ENCODE results near the gene ZNF397.

Gene ZNF397

DNA sequence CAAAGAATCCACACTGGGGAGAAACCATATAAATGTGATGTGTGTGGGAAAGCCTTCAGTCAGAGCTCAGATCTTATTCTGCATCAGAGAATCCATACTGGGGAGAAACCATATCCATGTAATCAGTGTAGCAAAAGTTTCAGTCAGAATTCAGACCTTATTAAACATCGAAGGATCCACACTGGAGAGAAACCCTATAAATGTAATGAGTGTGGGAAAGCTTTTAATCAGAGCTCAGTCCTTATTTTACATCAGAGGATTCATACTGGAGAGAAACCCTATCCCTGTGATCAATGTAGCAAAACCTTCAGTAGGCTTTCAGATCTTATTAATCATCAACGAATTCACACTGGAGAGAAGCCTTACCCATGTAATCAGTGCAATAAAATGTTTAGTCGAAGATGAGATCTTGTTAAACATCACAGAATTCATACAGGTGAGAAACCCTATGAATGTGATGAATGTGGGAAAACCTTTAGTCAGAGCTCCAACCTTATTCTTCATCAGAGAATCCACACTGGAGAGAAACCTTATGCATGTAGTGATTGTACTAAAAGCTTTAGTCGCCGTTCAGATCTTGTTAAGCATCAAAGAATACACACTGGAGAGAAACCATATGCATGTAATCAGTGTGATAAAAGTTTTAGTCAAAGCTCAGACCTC is 65.9 kb downstream of the ZNF397 start:
- no peaks in the 10 kb centered on the region for H3K4me1 ChIP-seq (ENCODE audit: insufficient read depth, low read length, severe bottlenecking)
- no peak overlapping the region for H2AFZ ChIP-seq (ENCODE audit: low read length)
- no peaks in the 10 kb centered on the region for H3F3A ChIP-seq (ENCODE audit: insufficient read depth, low read length)
- H3K9me2 ChIP-seq (ENCODE audit: low read depth, low read length) = no peaks in the 10 kb centered on the region
- H3K9me3 ChIP-seq (ENCODE audit: low read length) = peaks cover 74% of the 10 kb centered on the region
- TF ChIP-seq EZH2 (IDR thresholded peaks at IDR 0.05; ENCODE audit: borderline replicate concordance, low read length) = no peak
- TF ChIP-seq, protein P1, sequence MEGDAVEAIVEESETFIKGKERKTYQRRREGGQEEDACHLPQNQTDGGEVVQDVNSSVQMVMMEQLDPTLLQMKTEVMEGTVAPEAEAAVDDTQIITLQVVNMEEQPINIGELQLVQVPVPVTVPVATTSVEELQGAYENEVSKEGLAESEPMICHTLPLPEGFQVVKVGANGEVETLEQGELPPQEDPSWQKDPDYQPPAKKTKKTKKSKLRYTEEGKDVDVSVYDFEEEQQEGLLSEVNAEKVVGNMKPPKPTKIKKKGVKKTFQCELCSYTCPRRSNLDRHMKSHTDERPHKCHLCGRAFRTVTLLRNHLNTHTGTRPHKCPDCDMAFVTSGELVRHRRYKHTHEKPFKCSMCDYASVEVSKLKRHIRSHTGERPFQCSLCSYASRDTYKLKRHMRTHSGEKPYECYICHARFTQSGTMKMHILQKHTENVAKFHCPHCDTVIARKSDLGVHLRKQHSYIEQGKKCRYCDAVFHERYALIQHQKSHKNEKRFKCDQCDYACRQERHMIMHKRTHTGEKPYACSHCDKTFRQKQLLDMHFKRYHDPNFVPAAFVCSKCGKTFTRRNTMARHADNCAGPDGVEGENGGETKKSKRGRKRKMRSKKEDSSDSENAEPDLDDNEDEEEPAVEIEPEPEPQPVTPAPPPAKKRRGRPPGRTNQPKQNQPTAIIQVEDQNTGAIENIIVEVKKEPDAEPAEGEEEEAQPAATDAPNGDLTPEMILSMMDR (IDR thresholded peaks at IDR 0.05; ENCODE audit: low read length) = no peak
- no peak overlapping the region for H3K9ac ChIP-seq (ENCODE audit: low read length)
- no peaks in the 10 kb centered on the region for H4K20me1 ChIP-seq (ENCODE audit: insufficient read depth, low read length)
- H3K4me2 ChIP-seq (ENCODE audit: low read length) = no peak overlapping the region
- H3K79me2 ChIP-seq (ENCODE audit: insufficient read depth, low read length) = no peaks in the 10 kb centered on the region
- peaks cover 59% of the 10 kb centered on the region for H3K36me3 ChIP-seq (ENCODE audit: insufficient read depth, low read length)
- no peaks in the 10 kb centered on the region for H3K27me3 ChIP-seq (ENCODE audit: insufficient read depth, low read length)
- H3K27ac ChIP-seq (ENCODE audit: low read depth, low read length, poor library complexity, severe bottlenecking) = no peak overlapping the region
- H3K4me3 ChIP-seq (ENCODE audit: low read depth, low read length, poor library complexity, severe bottlenecking) = no peak overlapping the region
